ENCODE data around the gene DGUOK.
A peak's percentile ranks its signal among the peaks of the same experiment; 100 is the strongest.

DGUOK gene

DNA sequence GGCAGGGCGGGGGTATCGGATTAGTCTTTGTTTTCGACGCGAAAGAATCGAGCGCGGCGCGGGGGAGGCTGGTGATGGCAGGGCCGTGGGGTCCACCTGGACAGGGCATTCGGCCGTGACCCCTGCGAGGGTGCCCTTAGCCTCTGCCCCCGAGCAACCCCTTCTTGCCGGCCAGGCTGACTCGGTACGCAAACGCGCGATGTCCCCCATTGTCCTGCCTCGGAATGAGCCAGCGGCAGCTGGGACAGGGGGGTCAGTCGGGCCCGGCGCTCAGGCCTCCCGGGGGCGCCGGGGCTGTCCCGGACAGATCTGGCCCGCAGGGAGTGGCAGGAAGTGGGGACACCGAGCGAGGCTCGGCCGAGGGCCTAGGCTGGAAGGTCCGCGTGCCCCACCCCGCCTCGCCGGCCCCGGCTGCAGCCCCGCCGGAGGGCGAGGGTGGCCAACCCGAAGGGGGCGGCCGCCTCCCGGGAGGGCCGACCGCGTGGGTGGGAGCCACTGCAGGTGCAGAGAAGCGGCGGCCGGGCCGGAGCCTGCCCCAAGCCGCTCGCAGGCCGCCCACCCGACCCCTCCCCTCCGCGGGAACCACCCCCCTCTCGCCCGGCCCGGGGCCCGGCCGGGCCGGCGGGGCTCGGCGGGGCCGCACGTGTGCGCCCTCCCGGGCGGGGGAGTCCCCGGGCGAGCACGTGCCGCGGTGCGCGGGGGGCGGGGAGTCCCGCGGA is 57.7 kb downstream of the DGUOK start, which contains the start of gene TET3:
Gene TET3 (plus strand): TSS at position 708 of the 719 bp plus-strand sequence. CDS start 1,494 bp downstream, outside the sequence.
- H3K9me3 ChIP-seq: no peaks in the 10 kb centered on the region
- H3K36me3 ChIP-seq: no peaks in the 10 kb centered on the region
- H3K27me3 ChIP-seq: no peaks in the 10 kb centered on the region
- intact Hi-C loops (cut with DNase I; ENCODE audit: low total_unique reads): loop anchor here (5.0 kb wide), 1 partner anchor 52 kb away; no protein-coding TSS in a partner anchor
- H3K4me1 ChIP-seq: peaks cover 0 to 65% (median 49%) of the 10 kb centered on the region in 4 donors
- DNase-seq: peak in 1 of 2 donors; percentile 78
- peak within 1 kb of the TSS; percentile 61 to 66 for H3K4me3 ChIP-seq
- H3K27ac ChIP-seq: peak within 1 kb of the TSS; percentile 43 to 46
- TF ChIP-seq, protein P1, sequence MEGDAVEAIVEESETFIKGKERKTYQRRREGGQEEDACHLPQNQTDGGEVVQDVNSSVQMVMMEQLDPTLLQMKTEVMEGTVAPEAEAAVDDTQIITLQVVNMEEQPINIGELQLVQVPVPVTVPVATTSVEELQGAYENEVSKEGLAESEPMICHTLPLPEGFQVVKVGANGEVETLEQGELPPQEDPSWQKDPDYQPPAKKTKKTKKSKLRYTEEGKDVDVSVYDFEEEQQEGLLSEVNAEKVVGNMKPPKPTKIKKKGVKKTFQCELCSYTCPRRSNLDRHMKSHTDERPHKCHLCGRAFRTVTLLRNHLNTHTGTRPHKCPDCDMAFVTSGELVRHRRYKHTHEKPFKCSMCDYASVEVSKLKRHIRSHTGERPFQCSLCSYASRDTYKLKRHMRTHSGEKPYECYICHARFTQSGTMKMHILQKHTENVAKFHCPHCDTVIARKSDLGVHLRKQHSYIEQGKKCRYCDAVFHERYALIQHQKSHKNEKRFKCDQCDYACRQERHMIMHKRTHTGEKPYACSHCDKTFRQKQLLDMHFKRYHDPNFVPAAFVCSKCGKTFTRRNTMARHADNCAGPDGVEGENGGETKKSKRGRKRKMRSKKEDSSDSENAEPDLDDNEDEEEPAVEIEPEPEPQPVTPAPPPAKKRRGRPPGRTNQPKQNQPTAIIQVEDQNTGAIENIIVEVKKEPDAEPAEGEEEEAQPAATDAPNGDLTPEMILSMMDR (IDR thresholded peaks at IDR 0.05): no peak

DNA sequence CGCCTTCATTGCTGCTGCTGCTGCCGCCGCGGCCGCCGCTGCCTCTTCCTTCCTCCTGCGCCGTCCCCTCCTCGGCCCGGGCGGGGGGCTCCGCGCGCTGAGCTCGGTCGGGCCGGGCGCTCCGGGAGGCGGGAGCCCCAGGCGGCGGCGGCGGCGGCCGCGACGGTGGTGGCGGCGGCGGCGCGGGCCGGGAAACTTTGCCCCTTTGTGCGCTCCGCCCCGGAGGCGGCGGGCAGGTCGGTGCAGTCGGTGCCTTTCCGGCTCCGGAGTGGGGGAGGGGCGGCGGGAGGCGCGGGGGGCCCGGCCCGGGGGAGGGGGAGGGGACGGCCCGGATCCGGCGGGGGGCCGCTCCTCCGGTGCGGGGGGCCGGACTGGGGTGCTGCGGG is 58.2 kb downstream of the DGUOK start:
- no peak for DNase-seq
- H3K4me1 ChIP-seq: peaks cover 0 to 65% (median 49%) of the 10 kb centered on the region in 4 donors
- no peaks in the 10 kb centered on the region for H3K27me3 ChIP-seq
- intact Hi-C loops (cut with DNase I; ENCODE audit: low total_unique reads): loop anchor here (5.0 kb wide), 1 partner anchor 53 kb away; no protein-coding TSS in a partner anchor
- TF ChIP-seq, protein P1 (IDR thresholded peaks at IDR 0.05): no peak
- H3K36me3 ChIP-seq: no peaks in the 10 kb centered on the region
- no peaks in the 10 kb centered on the region for H3K9me3 ChIP-seq
- no peak overlapping the region for H3K27ac ChIP-seq
- H3K4me3 ChIP-seq: peak overlapping the region; percentile 61 to 66

DNA sequence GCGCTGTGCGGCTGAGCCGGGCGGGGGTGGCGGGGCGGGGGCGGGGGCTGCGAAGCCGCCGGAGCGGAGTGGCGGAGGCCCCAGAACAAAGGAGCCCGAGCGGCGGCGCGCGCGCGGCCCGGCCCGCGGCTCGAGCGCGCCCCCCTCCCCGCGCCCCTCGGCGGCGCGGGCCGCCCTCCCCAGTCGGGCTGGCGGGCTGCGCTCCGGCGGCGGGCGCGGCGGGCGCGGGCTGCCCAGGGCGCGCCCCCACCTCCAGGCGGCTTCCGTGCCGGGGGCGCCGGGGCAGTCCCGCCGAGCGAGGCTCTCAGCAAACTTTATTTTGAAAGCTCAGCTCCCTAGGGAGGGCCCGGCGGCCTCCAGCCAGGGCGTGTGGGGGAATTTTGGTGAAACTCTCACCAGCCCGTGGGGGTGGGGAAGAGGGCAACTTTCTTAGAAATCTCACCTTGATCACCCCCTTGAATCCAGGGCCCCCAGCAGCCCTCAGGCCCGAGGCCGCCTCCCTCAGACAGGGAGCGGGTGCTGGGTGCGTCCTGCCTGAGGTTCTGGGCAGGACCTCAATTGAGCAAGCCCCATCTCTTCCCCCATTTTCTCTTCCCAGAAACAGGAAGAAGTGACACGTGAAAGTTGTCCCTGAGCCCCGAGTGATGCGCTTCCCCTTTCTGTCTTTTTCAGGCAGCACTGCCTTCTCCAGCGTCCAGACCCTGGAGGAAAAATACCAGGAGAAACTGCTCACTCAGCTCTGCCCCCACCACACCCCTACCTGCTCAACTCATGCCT is 58.8 kb downstream of the DGUOK start:
- peaks cover 0 to 63% (median 49%) of the 10 kb centered on the region in 4 donors for H3K4me1 ChIP-seq
- no peaks in the 10 kb centered on the region for H3K36me3 ChIP-seq
- no peaks in the 10 kb centered on the region for H3K27me3 ChIP-seq
- intact Hi-C loops (cut with DNase I; ENCODE audit: low total_unique reads): no loop called here
- H3K27ac ChIP-seq: peak overlapping the region in 1 of 2 donors; percentile 46
- no peaks in the 10 kb centered on the region for H3K9me3 ChIP-seq
- H3K4me3 ChIP-seq: peak overlapping the region; percentile 61 to 66
- TF ChIP-seq, protein P1 (IDR thresholded peaks at IDR 0.05): no peak
- peak; percentile 54 to 74 for DNase-seq

DNA sequence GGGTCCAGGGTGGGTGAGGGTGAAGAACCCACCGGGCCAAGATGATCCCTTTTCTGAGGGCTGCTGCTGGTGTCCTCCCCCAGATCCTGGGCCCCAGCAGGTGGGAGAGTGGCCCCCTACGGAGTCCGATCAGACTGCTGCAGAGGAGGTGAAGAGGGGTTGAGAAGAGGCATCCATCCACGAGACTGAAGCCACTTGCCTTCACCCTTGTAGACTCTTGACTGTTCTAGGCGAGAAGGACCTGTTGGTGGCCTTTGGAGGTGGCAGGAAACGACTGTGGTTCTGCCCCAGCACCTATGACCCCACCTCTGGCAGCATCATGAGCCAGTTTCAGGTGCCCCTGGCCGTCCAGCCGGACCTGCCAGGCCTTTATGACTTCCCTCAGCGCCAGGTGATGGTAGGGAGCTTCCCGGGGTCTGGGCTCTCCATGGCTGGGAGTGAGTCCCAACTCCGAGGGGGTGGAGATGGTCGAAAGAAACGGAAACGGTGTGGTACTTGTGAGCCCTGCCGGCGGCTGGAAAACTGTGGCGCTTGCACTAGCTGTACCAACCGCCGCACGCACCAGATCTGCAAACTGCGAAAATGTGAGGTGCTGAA is 59.5 kb downstream of the DGUOK start:
- H3K4me1 ChIP-seq: peaks cover 0 to 59% (median 45%) of the 10 kb centered on the region in 4 donors

More for the DNA sequence above, 59.5 kb downstream of the DGUOK start:
- intact Hi-C loops (cut with DNase I; ENCODE audit: low total_unique reads): no loop called here
- TF ChIP-seq, protein P1 (IDR thresholded peaks at IDR 0.05): no peak
- no peak for DNase-seq
- Histone ChIP-seq H3K27ac (no peak overlapping the region), H3K4me3 (peak overlapping the region; percentile 61 to 66), H3K36me3 (no peaks in the 10 kb centered on the region), H3K9me3 (no peaks in the 10 kb centered on the region), H3K27me3 (no peaks in the 10 kb centered on the region)

Measured in tibial artery (tissue), 4 donors.